ENCODE results near the gene JMJD4. TPM values are rescaled to one million over a fixed set of nuclear protein-coding genes. Genes with fewer than 3 reads are reported as not detected.

JMJD4 gene
- total RNA-seq, 1 donor from 2014 or later = 21.5 TPM

DNA sequence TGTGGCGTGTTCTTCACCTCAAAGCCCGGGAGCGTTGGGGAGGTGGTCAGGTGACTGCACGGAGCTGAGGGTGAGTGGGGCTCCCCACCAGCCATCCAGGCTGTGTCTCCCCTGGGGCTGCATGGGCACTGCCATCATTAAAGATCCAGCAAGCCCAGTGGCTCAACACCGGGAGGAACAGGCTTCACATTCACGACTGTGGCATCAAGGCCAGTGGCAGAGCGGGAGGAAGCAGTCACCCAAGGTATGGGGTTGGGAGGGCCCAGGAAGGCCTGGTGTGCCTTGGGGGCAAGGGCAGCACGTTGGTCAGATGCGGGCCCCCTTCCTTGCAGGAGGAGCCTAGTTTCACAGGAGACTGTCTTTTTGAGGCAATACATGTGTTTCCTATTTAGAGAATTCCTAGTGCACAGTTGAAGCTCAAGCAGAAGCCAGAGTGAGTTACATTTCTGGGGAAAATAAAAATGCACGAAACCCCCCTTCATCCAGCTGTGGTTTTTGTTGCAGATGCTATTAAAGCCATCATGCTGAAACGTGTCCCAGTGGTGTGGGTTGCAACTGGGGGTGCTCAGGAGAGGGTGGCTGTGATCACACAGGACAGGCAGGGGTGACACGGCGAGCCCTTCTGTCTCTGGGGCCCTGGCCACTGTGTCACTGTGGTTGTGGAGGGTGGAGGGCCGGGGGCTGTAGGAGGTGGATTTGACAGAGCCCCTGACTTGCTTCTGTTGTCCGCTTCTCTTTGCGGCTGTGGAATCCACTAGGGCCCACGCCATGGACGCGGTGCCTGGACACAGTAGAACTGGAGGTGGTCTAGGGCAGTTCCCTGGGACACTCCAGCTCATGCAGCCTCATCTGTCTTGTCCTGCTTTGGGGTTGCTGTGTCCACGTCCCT lies 34.2 kb upstream of the JMJD4 start:
- intact Hi-C loops (cut with micrococcal nuclease) = loop anchor here (10.0 kb wide), 4 partner anchors 116 to 1134 kb away; partner anchors contain the start of gene ZNF678

DNA sequence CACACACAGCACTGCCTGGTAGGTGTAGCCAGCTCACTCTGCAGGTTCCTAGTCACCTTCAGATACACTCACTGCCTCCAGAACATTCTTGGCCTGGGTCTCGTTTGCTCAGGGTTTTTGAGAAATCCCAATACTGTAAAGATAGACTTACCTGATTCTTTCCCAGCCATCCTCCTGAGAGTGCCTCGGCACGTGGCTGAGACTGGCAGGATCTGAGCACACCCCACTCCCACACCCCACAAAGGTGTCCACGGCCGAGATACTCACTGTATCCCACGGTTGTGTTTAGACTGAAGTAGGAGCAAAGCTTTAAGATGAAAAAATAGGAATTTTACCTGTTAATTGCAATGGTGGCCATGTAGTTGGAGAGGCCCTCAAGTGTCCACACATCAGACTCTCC lies 33.5 kb upstream of the JMJD4 start:
- intact Hi-C loops (cut with micrococcal nuclease) = loop anchor here (10.0 kb wide), 4 partner anchors 116 to 1134 kb away; partner anchors contain the start of gene ZNF678

GRCh38 chr1:227768125-227768439 lies 33.0 kb upstream of the JMJD4 start:
- intact Hi-C loops (cut with micrococcal nuclease) = loop anchor here (10.0 kb wide), 4 partner anchors 117 to 1133 kb away; partner anchors contain the start of gene ZNF678

DNA sequence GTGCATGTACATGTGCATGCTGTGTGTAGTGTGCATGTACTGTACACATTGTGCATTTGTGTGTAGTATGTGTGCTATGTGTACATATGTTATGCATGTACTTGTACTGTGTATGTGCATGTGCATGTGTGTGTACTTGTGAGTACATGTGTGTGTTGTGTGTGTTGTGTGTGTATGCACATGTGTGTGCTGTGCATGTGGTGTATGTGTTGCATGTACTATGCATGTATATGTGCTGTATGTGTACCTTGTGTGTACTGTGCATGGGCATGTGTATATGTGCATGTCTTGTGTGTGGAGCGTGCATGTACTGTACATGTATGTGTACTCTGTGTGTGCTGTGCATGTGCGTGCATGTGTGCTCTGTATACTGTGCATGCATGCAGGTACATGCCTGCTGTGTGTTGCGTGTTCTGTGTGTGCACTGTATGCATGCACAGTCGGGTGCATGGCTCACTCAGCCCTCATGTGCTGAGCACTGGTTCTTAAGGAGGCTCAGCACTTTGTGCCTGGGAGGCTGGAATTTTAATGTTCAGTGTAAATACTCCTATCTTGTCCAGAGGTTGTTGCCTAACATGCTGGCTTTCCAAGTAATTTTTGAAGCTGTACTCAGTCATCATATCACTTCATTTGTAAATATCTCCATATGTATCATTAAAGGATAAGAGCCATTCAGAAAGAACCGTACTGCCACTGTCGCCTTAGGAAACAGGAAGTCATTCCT lies 32.5 kb upstream of the JMJD4 start:
- intact Hi-C loops (cut with micrococcal nuclease) = loop anchor here (10.0 kb wide), 4 partner anchors 117 to 1133 kb away; partner anchors contain the start of gene ZNF678

GRCh38 chr1:227766653-227767277 lies 31.7 kb upstream of the JMJD4 start:
- intact Hi-C loops (cut with micrococcal nuclease) = loop anchor here (1.0 to 10.0 kb wide), 5 partner anchors 22 to 1132 kb away; partner anchors contain the start of gene ZNF678

GRCh38 chr1:227766015-227766634 lies 31.0 kb upstream of the JMJD4 start:
- intact Hi-C loops (cut with micrococcal nuclease) = loop anchor here (1.0 to 10.0 kb wide), 5 partner anchors 22 to 1131 kb away; partner anchors contain the start of gene ZNF678

- intact Hi-C loops (cut with micrococcal nuclease) = loop anchor here (1.0 to 10.0 kb wide), 5 partner anchors 23 to 1131 kb away; partner anchors contain the start of gene ZNF678
Observed at GRCh38 chr1:227765261-227766014, 30.3 kb upstream of the JMJD4 start.

- intact Hi-C loops (cut with micrococcal nuclease) = loop anchor here (10.0 kb wide), 4 partner anchors 121 to 1129 kb away; partner anchors contain the start of gene ZNF678
Observed at GRCh38 chr1:227764019-227764391, 28.9 kb upstream of the JMJD4 start.

DNA sequence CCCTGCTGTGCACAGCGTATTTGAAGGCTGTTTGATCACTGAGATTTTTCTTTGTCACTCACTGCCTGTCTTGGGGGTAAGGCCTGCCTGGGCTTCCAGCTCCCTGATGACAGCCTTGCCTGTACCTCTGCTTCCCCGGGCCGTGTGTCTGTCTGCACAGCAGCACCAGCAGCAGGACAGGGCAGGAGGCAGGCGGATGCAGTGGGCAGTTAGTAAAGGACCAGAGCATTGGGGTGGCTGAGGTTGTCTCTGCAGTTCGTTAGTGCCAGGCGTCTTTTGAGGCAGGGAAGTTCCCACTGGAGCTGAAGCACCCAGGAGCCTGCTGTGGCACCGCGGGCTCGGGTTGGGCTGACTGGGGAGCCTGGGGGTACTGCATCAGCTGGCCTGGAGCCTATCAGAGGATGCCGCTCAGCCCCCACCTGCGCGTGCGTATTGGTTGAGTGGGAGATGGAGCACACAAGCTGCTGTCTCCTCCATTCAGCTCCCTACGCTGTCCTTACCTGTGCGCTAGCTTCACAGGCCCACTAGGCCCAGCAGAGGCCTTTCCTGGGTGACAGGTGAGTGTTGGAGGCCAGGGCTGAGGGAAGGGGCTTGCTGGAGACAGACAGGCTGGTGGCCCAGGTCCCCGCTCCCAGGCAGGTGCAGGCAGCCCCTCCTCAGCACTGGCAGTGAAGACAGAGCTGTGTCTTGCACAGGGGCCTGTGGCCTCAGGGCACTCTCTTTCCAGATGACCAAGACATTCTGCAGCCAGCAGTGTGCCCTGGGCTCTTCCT lies 28.3 kb upstream of the JMJD4 start:
- intact Hi-C loops (cut with micrococcal nuclease) = loop anchor here (2.0 to 10.0 kb wide), 5 partner anchors 121 to 1129 kb away; partner anchors contain the start of gene ZNF678

DNA sequence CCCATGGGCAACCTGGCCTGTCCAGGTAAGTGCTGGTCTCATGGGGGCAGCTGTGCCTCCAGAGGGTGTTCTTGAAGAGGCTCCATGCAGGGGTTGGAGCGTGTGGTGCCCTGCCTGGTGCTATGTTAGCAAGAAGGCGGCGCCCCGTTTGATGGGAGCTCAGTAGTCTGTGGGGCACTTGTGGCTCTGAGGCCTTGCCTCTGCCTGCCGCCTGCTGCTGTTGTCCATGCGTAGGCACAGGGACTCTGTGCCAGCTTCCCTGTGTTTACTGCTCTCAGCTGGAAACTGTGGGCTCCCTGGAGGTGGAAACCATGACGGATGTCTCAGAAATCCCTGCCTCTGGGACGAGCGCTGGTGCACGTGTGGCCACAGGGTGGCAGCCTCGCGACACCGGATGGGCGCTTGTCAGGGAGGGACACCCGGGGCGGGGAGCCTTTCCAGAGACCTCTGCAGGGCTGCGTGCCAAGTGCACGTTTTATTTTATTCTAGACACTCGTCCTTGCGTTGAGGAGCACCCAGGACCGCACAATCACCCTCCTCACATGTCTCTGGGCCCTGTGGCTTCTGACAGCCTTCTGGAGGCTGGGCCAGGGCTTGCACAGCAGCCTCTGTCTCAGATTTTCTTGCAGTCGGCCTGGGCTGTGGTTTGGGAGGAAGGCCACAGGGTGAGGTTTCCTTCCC lies 27.3 kb upstream of the JMJD4 start:
- intact Hi-C loops (cut with micrococcal nuclease) = loop anchor here (1.0 to 10.0 kb wide), 9 partner anchors 26 to 1128 kb away; partner anchors contain the start of genes JMJD4, SNAP47 and ZNF678

DNA sequence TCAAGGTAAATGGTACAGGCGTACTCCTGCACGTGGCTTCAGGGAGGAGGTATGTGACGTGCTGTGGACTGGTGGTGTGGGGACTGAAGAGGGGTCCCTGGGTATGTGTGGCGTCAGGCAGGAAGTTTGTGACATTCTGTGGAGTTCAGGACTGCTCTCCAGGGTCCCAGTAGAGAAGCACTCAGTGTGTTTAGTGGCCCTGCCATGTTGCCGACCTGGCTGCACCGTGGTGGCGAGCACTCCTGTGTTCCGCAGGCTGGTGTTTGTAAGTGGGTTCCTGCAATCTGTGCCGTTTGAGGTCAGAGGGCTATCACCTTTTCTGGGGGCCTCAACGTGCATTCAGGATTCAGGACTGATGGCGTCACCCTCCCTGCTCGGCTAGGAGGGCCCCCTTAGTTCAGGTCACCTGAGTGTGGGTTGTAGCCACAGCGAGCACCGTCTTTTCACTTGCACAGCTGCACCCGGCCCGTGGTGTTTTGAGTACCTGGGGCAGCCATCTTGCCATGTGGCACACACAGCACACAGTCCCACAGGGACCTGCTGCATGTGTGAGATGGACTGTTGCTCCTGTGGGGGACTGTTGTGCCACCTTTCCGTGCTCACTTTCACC lies 26.6 kb upstream of the JMJD4 start:
- intact Hi-C loops (cut with micrococcal nuclease) = loop anchor here (1.0 to 10.0 kb wide), 9 partner anchors 26 to 1127 kb away; partner anchors contain the start of genes JMJD4, SNAP47 and ZNF678

- intact Hi-C loops (cut with micrococcal nuclease) = loop anchor here (10.0 kb wide), 4 partner anchors 124 to 1126 kb away; partner anchors contain the start of gene ZNF678
Observed at GRCh38 chr1:227760377-227760776, 25.3 kb upstream of the JMJD4 start.

DNA sequence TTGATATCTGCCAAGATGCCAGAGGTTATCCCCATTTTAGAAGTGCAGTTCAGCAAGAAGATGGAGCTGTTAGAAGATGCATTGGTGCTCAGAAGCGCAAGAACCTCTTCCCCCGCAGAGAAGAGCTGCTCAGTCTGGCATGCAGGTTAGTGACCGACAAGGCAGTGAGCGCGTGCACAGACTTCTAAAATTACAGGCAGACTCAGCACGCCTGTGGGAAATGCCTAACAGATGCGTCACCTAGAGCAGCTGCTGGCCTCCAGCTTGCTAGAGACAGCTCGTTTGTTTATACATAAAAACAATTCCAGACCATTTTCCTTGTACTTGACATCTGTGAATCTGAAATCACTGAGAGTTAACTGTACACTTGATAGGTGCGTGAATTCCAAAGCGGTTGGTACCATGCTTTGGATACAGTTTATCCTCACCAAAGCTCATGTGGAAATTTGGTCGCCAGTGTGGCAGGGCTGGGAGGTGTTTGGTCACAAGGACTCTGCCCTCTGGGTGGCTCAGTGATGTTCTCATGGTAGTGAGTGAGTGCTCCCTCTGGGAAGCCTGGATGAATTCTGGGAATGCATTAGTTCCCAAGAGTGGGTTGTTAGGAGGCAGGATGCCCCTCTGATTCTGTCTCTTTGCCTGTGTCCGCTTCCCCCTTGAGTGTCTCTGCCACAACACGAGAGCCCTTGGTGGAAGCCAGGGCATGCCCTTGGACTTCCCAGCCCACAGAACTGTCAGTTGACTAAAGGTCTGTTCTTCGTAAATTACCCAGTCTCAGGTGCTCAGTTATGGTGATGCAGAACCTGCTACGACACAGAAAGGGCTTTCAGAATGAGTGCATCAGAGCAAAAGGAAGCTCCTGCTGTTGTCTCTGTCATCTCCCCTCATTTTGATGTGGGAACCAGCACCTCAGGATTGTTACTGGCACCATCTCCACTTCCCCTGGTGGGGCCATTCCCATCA lies 24.5 kb upstream of the JMJD4 start:
- intact Hi-C loops (cut with micrococcal nuclease) = loop anchor here (10.0 kb wide), 4 partner anchors 125 to 1125 kb away; partner anchors contain the start of gene ZNF678

DNA sequence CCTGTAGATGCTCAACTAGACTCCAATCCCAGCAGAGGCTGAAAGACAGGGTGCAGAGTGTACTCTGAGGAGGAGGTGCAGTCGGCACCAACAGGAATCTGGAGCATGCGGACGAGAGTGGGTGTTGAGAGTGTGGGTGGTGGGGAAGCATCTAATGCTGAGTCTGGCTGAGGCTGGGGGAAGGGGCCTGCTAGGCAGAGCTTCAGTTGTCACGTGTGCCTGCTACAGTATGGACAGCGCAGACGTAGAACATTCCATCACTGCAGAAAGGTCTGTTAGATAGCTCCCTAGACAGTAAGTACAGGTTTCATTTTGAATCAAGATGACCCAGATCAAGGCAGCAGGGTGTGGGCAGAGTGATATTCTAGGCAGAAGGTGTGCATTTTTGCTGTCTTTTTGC lies 23.3 kb upstream of the JMJD4 start:
- intact Hi-C loops (cut with micrococcal nuclease) = no loop called here

DNA sequence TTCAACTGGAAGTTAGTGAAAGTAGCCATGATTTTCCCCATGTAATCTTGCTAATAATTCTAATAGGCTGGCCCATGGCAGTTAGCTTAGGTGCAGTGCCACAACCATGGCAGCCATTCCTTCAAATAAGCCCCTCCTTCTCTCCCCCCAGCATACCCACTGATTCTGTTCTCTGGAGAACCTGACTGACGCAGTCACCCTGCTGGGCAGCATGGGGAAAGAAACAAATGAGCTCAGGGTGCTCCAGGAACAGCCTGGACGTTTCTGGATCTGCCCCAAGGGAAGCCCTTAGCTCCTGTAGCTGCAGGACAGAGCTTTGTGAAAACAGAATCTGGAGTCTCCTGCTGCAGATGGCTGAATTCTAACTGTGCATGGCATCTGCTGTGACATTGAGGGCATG lies 22.7 kb upstream of the JMJD4 start:
- intact Hi-C loops (cut with micrococcal nuclease) = no loop called here

DNA sequence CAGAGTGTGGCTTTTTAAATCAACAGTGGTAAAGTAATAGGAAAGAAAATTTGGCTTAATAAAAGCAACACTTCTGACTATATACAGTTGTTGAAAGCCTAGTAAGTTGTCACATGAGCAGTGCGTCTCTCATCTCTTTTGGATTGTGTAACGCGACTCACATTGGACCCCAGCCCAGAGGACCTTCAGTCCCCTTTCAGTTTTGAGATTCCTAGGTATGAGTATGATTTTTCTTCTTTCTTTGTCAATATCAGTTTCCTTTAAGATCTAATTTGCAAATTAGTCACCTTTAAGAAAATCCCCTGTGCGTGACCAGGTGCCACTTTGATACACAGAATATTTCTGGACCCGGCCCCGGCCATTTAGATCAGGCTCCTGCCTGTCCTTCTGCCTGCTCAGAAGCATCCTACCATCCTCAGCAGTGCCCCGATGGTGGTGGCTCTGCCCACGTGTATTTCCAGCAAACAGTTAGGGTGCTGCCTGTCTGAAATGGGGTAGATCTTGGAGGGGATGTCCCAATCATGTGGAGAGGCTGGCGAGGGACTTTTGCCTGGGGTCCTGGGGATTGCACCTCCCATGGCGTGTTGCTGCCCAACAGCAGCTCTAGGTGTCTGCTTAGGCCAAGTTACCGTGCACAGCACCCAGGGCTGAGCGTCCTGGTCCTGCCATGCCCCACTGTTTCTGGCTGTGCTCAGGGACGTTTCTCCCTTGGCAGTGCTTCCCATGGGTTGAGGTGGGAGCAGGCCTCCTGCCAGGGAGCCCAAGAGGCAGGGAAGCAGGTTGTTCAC lies 21.3 kb upstream of the JMJD4 start:
- intact Hi-C loops (cut with micrococcal nuclease) = no loop called here
